GM19395 (cell line): Measurements from ENCODE around the gene SIPA1L3.

Source experiments
- ATAC-seq: cut with Tn5 transposase; IDR thresholded peaks from one replicate; pipeline ENCODE4 v1.9.1; 2021; ENCODE audit warnings: mild to moderate bottlenecking, moderate library complexity; ENCODE audit not compliant: unreplicated experiment

SIPA1L3 gene

DNA sequence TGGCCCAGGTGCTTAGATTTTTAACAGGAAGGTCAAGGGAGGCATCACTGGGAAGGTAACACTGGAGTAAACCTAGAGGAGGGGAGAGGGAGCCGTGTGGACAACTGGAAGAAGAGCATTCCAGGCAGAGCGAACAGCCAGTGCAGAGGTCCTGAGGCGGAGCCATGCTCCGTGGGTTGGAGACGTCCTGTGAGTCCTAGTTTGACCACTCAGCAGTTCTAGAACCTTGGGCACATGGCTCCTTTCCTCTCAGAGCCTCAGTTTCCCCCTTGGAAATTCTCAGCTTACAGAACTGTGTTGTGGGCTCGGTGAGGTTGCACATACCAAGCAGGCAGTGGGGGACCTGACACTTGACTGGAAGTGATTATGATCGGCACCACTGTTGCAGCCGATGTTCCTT is 186.1 kb downstream of the SIPA1L3 start:
- no peak for ATAC-seq

DNA sequence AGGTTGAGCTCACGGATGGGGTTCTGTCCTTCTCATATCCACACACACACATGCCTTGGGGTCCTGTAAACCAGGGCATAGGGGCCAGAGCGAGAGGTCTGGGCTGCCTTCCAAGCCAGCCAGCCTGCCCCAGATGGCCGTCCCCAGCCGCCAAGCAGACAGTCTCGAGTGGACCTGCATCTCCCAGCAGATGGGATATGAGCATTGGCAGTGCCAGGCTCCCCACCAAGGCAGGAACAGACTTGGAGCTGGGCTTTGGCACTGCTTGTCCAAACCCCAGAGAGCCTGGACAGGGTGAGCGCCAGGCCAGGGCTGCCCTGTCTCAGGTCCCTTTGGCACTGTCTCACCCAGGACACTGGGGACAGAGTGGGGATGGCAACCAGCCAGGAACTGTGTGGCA is 186.6 kb downstream of the SIPA1L3 start:
- ATAC-seq: no peak

DNA sequence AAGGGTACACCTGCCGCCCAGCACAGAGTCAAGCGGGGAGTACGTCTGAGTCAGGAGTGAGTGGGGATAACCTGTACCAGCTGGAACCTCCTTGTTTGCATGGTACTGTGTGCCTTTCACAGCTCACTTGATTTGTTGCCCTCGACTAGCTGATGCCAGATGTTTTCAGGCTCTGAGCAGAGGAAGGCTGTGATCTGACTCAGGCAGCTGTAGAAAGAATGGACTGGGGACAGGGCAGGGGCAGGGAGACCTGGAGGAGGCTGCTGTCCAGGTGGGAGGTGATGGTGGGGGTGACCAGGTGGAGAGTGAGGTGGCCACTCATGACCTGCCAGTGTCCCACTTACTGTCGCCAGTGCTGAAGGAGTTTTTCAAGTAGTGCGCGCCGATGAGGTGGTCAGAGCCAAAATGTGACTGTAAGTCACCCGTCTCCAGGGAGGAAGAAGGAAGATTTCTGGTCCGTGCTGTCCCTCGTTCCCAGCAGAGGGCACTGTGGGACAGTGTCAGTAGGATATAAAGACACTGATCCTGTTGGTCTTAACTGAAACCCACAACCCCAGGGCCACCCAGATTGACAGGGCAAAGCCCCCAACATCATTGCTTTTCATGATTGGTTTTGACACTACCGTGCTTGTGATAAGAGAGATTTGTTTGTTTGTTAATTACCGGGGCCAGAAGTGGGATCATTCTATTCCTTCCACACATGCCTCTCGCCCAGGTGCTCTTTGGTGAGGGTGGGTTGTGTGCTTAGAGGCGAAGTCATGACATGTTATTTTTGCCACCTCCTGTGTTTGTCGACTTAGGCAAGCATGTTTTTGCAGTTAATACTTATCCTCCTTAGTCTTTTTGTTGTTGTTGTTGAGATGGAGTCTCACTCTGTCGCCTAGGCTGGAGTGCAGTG is 188.7 kb downstream of the SIPA1L3 start:
- no peak for ATAC-seq

DNA sequence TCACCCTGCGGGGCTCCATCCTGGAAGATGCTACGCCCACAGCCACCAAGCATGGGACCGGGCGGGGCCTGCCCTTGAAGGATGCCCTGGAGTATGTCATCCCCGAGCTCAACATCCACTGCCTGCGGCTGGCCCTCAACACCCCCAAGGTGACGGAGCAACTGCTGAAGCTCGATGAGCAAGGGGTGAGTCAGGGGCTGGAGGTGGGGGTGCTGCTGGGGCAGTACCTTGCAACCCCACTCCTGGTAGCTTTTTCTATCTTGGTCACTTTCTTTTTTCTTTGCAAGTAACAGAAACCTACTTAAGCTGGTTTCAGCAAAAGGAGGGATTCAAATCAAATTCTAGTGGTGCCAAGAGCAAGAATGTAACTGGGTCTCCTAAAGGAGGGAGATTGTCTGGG is 193.0 kb downstream of the SIPA1L3 start:
- ATAC-seq: no peak

DNA sequence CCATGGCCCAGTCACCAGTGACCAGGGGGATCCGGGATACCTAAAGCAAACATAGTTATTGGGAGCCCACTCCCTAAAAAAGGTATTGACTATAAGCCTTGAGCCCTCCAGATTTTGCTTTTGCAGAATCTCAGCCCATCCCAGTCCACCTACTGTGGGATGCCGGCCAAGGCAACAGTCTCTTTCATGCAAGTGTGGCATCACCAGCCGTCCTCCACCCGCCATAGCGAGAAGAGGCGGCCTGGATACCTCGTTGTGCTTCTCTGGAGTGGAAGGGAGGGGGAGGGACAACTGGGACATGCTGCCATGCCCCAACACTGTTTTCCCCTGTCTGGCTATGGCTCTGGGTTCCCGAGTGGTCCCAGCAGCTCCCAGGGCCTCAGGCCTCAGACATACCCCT is 193.6 kb downstream of the SIPA1L3 start:
- ATAC-seq: no peak

DNA sequence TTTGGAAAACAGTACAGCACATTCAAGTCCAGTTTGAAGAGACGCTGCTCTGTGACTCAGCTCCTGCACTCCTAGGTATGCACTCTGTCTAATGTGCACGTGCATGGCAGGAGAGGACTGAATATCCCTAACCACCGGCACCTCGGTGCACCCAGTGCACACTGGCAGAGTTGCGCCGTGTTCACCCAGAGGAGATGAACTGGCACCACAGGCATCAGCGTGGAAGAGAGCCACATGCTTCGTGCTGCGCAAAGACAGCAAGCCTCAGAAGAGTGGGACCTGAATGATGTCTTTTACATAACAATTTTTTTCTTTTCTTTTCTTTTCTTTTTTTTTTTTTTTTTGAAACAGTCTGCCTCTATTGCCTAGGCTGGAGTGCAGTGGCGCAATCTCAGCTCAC is 194.7 kb downstream of the SIPA1L3 start:
- ATAC-seq: no peak

DNA sequence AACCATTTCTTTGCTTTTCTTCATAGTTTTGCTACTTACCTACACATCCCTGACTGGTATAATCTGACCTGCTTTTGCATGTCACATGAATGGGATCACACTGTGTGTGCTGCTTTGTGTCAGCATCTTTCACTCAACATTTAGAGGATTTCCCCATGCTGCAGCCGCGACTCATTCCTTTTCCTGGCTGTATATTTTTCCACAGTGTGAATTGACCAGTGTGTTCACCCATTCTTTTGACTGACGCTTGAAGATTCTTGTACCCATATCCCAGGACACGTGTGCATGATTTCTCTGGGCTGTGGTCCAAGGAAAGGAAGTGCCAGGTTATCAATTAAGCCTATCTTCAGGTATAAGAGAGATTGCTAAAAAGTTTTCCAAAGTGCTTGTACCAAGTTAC is 198.6 kb downstream of the SIPA1L3 start:
- ATAC-seq: no peak

DNA sequence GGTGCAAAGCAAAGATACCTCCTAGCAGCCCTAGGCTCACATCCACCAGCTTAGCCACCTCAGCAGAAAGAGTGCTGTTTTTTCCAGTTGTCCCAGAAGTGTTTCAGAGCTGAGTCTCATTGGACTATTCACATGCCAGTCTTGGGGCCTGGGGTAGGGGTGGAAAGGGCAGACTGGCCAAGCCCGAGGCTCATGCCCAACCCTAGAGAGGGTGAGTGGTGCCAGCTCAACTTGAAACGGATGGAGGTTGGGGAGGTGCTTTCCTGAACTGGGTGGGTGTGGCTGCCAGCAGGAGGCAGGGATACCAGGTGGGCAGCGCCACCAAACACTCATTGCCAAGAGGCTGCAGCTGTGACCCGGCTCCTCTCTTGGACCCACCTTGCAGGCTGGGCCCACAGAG is 200.1 kb downstream of the SIPA1L3 start:
- ATAC-seq: no peak

DNA sequence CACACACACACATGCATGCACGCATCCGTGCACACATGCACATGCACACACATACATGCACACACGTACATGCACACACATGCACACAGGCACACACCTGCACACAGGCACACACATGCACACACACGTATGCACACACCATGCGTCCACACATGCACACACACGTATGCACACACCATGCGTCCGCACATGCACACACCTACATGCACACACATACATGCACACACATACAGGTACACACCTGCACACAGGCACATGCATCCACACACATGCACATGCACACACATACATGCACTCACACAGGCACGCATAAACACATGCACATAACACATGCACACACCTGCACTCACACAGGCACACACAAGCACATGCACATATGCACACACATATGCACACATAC is 204.9 kb downstream of the SIPA1L3 start:
- ATAC-seq: no peak

DNA sequence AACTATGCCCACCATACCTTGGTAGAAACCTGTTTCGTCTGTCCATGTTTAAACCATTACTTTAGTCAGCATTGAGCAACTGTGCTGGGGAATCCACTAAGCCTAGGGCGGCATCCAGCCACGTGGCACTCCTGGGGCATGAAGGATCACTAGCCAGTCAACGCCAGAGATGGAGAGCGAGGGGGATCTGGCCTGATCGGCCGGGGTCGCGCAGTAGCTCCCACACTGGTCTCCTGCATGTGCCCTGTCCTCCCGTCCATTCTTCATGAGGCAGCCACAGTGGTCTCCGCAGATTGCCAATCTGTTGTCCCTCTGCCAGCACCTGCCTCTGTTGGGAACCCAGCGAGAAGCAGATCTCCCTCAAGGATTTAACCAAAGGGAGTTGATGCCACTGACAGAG is 207.6 kb downstream of the SIPA1L3 start:
- no peak for ATAC-seq

DNA sequence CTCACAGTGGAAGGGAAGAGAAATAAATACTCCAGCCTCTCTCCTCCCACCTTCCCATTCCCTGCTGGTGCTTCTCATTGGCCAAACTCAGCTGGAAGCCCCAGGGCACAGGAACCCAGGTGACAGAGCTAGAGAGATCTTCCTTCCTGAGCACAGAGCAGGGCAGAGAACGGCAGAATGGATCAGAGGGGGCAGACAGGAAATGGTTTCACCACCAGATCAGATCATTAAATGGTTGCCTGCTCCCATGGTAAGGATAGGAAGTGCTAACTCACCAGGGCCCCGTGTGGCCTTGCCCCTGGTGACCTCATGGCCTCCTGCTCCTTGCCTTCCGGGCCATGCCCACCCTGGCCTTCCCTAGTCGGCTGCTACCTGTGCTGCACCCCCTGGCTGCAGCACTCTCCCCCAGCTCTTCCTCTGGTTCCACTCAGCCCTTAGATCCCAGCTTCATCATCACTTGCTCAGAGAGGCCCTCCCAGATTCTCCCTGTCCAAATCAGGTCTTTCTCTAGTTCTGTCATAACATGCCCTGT is 208.3 kb downstream of the SIPA1L3 start:
- no peak for ATAC-seq

DNA sequence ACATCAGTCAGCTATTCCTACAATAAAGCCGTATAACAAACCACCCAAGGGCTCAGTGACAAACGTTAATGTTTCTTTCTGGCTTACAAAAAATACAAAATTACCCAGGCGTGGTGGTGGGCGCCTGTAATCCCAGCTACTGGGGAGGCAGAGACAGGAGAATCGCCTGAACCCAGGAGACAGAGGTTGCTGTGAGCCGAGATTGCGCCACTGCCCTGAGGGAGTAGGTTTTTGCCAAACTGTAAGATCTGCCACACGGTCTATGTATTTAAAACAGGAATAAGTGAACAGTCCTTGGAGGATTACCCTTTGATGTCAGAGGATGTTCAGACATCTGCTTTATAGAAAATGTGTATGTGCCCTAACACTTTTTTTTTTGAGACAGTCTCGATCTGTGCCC is 211.2 kb downstream of the SIPA1L3 start:
- ATAC-seq: no peak

DNA sequence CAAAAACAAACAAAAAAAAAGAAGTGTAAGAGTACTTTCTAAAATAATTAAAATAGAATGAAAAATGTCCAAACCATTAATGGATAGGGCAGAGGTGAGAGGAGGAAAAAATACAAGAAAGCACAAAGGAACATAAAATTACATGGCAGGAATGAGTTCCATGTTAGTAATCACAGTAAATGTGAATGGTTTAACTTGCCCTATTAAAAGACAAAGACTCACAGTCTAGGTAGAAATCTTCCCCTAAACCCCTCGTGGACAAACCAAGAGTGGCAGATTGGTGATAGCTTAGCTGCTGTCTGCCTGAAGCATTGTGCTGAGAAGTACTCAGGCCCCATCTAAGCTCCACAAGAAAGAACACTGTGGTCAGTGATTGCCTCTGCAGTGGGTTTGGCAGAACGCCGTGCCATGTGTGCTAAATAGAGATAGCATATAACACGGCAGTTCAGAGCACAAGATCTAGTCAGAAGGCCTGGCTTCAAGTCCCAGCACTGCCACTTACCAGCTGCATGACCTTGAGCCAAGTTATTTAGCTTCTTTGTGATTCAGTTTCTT is 213.5 kb downstream of the SIPA1L3 start:
- no peak for ATAC-seq

DNA sequence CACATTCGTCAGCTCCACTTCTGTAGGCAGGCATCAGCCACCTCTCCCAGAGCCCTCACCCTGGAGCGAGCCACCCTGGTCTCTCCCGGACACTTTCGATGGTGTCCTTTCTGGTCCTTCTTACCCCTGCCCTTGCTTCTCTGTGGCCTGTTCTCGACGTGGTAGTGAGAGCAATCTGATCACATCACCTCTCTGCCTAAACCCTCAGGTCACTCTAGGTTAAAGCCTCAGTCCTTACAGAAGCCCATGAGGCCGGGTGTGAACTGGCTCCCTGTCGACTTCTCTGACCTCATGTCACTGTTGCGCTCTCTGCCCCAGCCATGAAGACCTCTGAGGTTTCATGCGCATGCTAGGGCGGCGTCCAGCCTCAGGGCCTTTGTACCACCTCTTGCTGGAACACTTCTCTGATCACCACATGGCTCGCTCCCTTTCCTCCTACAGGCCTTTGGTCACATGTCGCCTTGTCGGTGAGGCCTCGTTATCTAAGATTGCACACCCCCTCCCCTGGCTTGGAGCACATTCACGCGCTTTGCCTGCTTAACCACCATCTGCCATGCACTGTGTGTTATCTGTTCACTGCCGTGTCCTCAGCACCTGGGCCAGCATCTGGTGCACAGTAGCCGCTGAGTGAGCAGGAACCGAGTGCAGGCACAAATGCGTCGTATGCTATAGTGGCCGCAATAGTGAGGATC is 215.5 kb downstream of the SIPA1L3 start:
- ATAC-seq: no peak

DNA sequence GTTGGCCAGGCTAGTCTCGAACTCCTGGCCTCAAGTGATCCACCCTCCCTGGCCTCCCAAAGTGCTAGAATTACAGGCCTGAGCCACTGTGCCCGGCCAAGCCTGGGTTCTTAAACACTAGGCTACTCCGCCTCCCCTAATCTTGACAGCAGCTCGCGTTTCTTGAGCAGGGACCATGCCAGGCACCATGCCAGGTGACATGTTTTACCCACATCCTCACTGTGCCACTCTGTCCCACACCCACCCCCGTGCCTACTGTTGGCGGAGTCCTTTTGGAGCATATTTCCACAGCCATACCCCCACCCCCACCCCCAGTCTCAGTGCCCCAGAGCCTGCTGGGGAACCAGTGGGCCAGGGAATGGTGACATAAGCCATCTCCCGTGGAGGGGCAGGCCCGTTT is 218.2 kb downstream of the SIPA1L3 start:
- no peak for ATAC-seq

DNA sequence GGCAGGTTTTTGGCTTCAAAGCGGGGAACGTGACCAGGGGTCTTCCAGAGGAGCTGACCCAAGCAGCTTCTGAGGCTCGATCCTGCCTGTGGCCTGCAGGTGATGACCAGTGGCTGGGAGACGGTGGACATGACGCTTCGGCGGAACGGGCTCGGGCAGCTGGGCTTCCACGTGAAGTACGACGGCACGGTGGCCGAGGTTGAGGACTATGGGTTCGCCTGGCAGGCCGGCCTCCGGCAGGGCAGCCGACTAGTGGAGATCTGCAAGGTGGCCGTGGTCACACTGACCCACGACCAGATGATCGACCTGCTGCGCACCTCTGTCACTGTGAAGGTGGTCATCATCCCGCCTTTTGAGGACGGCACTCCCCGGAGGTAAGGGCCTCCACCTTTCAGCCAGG is 223.4 kb downstream of the SIPA1L3 start:
- ATAC-seq: no peak

DNA sequence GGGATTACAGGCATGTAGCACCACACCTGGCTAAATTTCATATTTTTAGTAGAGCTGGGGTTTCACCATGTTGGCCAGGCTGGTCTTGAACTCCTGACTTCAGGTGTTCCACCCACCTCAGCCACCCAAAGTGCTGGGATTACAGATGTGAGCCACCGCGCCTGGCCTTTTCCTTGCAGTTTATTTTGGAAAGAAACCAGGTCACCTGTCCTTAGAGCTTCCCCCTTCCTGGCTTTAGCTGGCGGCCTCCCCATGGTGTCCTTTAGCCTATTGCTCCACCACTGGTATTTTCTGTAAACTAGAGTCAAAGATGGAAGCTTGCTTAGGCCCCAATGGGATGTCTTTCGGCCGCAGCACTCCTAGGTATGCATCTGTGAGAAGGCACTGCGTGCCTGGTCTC is 225.8 kb downstream of the SIPA1L3 start:
- no peak for ATAC-seq

DNA sequence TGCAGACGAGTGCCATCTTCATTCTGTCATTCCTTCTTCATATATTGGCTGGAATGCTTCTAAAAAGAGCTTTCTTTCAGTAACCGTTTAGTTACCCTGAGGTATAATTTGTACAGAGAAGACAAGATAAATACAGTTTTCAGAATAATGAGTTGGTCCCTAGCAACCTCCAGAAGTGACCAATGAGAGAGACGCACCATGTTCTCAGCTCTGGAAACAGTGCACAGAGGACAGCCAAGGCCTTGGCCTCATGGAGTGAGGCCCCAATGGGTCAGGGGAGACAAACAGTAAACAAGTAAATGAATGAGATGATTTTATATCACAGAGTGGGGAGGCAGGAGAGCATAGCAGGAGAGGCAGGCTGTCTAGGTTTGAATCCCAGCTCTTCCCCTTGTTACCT is 226.3 kb downstream of the SIPA1L3 start:
- ATAC-seq: no peak

DNA sequence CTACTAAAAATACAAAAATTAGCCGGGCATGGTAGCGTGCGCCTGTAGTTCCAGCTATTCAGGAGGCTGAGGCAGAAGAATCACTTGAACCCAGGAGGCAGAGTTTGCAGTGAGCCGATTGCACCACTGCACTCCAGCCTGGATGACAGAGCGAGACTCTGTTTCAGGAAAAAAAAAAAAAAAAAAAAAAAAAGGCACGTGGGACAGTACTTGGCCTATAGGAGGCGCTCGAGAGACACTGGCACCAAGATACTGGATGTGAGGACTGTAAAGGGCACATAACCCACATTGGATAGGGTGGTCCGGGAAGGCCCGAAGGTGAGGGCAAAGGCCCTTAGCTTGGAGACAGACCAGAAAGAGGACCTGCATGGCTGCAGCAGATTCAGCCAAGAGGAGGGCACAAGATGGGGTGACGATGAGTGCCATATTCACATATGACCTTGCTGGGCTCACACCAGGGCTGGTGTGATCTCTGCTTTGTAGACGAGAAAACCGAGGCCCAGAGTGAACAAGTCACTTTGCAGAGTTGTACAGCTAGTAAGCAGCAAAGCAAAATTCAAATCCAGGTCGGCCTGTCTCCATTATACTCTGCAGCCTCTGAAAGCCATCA is 227.6 kb downstream of the SIPA1L3 start:
- ATAC-seq: no peak

DNA sequence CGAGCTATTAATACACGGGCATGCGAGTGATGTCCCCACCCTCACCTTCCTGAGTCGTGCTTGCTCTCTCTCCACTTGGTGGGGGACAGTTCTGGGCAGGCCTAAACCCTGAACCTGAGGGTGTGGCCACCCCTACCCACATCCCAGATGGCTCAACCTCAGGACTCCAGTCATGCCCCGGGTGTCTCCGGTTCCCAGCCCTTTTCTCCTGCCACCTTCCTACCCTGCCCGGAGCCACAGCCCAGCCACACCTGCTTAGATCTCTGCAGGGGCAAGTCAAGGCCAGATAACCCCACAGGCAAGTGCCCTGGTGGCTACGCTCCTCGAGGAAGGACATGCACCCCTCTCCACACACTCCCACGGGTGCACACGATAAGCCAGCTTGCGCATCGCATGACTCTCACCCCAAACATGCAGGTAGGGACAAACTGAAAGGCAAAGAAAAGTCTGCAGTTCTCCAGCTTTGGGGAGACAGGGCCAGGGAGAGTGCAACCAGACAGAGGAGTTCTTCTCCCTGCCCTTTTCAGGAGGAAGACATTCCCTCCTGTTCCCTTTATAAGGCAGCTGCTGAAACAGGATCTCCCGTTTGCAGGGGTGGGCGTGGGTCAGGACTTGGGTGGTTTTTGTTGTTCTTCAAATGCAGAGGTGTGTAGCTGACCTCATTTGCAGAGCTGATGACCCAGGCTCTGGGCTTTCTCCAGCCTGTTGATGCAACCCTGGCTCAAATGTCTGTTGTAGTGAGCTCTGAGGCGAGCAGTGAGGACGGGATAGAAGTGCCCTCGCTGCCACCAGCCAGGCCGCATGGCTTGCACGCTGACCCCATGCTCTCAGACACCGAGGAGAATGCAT is 228.4 kb downstream of the SIPA1L3 start:
- ATAC-seq: no peak

DNA sequence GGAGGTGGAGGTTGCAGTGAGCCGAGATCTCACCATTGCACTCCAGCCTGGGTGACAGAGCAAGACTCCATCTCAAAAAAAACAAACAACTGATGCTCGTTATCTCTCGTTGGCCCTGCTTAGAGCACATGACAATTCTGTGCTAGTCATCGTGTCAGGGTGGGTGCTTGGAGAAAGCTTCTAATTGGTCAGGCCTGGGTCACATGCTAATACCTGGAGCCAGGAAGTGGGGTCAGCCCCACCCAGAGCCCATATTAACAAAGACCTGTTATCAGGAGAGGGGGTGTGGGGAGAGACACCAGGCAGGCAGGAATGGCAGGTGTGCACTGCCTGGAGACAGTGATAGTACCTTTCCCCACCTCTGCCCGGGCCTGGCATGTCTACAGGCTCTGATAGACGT is 232.1 kb downstream of the SIPA1L3 start:
- no peak for ATAC-seq
